ENCODE results near the gene OTOP3. TPM values are rescaled to one million over a fixed set of nuclear protein-coding genes. Genes with fewer than 3 reads are reported as not detected.
A peak's percentile ranks its signal among the peaks of the same experiment; 100 is the strongest.

The OTOP3 gene
- total RNA-seq, 1 experiment from 2014 or later, result not detected

DNA sequence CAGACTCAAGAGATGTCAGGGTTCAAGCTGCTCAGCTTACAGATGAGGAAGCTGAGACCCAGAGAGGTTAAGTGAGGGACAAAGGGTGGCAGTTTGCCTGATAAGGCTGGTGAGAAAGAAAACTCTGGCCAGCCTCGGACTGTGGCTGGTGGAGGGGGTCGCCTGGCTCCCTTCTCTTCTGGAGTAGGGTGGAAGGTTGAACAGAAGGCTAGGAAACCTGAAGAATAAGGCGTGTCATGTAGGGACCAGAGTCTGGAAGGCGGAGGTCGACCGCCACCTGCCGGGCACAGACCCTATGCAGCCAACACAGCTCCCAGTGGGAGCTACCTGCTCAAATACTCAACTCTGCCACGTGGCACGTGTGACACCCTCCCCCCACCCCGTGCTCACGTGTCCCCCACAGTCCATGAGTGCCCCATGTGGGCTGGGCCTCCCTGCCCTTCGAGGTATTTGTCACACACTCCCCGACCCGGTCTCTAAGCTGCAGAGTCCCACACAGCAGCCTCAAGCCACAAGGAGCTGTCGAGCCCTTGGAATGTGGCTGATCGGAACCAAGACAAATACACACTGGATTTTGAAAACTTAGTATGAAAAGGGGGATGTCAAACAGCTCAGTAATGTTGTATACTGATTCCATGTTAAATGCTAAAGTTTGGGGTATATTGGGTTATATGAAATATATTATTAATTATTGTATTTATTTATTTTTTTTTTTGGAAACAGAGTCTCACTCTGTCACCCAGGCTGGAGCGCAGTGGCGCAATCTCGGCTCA, 25.1 kb downstream of the OTOP3 start (continued):
- TF ChIP-seq ETV6 (CRISPR knock-in tag; IDR thresholded peaks at IDR 0.05), result 0 out of 2 replicates have a peak, but pooled peaks have one; percentile 46
- TF ChIP-seq OVOL2 (CRISPR knock-in tag; IDR thresholded peaks at IDR 0.05; ENCODE audit: borderline replicate concordance), result no peak
- TF ChIP-seq, protein P1, sequence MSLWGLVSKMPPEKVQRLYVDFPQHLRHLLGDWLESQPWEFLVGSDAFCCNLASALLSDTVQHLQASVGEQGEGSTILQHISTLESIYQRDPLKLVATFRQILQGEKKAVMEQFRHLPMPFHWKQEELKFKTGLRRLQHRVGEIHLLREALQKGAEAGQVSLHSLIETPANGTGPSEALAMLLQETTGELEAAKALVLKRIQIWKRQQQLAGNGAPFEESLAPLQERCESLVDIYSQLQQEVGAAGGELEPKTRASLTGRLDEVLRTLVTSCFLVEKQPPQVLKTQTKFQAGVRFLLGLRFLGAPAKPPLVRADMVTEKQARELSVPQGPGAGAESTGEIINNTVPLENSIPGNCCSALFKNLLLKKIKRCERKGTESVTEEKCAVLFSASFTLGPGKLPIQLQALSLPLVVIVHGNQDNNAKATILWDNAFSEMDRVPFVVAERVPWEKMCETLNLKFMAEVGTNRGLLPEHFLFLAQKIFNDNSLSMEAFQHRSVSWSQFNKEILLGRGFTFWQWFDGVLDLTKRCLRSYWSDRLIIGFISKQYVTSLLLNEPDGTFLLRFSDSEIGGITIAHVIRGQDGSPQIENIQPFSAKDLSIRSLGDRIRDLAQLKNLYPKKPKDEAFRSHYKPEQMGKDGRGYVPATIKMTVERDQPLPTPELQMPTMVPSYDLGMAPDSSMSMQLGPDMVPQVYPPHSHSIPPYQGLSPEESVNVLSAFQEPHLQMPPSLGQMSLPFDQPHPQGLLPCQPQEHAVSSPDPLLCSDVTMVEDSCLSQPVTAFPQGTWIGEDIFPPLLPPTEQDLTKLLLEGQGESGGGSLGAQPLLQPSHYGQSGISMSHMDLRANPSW (CRISPR knock-in tag; conservative IDR thresholded peaks at IDR 0.05; ENCODE audit: low read depth), result no peak
- no peak for TF ChIP-seq ZNF416 (CRISPR knock-in tag; IDR thresholded peaks at IDR 0.05)
- TF ChIP-seq, protein P2, sequence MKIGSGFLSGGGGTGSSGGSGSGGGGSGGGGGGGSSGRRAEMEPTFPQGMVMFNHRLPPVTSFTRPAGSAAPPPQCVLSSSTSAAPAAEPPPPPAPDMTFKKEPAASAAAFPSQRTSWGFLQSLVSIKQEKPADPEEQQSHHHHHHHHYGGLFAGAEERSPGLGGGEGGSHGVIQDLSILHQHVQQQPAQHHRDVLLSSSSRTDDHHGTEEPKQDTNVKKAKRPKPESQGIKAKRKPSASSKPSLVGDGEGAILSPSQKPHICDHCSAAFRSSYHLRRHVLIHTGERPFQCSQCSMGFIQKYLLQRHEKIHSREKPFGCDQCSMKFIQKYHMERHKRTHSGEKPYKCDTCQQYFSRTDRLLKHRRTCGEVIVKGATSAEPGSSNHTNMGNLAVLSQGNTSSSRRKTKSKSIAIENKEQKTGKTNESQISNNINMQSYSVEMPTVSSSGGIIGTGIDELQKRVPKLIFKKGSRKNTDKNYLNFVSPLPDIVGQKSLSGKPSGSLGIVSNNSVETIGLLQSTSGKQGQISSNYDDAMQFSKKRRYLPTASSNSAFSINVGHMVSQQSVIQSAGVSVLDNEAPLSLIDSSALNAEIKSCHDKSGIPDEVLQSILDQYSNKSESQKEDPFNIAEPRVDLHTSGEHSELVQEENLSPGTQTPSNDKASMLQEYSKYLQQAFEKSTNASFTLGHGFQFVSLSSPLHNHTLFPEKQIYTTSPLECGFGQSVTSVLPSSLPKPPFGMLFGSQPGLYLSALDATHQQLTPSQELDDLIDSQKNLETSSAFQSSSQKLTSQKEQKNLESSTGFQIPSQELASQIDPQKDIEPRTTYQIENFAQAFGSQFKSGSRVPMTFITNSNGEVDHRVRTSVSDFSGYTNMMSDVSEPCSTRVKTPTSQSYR (CRISPR knock-in tag; IDR thresholded peaks at IDR 0.05), result no peak
- TF ChIP-seq, protein P3, sequence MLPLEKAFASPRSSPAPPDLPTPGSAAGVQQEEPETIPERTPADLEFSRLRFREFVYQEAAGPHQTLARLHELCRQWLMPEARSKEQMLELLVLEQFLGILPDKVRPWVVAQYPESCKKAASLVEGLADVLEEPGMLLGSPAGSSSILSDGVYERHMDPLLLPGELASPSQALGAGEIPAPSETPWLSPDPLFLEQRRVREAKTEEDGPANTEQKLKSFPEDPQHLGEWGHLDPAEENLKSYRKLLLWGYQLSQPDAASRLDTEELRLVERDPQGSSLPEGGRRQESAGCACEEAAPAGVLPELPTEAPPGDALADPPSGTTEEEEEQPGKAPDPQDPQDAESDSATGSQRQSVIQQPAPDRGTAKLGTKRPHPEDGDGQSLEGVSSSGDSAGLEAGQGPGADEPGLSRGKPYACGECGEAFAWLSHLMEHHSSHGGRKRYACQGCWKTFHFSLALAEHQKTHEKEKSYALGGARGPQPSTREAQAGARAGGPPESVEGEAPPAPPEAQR (CRISPR knock-in tag; IDR thresholded peaks at IDR 0.05), result no peak
- no peak for TF ChIP-seq ZNF121 (CRISPR knock-in tag; IDR thresholded peaks at IDR 0.05)
- TF ChIP-seq, protein P4, sequence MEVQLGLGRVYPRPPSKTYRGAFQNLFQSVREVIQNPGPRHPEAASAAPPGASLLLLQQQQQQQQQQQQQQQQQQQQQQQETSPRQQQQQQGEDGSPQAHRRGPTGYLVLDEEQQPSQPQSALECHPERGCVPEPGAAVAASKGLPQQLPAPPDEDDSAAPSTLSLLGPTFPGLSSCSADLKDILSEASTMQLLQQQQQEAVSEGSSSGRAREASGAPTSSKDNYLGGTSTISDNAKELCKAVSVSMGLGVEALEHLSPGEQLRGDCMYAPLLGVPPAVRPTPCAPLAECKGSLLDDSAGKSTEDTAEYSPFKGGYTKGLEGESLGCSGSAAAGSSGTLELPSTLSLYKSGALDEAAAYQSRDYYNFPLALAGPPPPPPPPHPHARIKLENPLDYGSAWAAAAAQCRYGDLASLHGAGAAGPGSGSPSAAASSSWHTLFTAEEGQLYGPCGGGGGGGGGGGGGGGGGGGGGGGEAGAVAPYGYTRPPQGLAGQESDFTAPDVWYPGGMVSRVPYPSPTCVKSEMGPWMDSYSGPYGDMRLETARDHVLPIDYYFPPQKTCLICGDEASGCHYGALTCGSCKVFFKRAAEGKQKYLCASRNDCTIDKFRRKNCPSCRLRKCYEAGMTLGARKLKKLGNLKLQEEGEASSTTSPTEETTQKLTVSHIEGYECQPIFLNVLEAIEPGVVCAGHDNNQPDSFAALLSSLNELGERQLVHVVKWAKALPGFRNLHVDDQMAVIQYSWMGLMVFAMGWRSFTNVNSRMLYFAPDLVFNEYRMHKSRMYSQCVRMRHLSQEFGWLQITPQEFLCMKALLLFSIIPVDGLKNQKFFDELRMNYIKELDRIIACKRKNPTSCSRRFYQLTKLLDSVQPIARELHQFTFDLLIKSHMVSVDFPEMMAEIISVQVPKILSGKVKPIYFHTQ (CRISPR knock-in tag; IDR thresholded peaks at IDR 0.05), result no peak
- TF ChIP-seq FOXK1 (CRISPR knock-in tag; IDR thresholded peaks at IDR 0.05), result no peak
- no peak for TF ChIP-seq HMGA2 (CRISPR knock-in tag; IDR thresholded peaks at IDR 0.05)
- TF ChIP-seq, protein P5, sequence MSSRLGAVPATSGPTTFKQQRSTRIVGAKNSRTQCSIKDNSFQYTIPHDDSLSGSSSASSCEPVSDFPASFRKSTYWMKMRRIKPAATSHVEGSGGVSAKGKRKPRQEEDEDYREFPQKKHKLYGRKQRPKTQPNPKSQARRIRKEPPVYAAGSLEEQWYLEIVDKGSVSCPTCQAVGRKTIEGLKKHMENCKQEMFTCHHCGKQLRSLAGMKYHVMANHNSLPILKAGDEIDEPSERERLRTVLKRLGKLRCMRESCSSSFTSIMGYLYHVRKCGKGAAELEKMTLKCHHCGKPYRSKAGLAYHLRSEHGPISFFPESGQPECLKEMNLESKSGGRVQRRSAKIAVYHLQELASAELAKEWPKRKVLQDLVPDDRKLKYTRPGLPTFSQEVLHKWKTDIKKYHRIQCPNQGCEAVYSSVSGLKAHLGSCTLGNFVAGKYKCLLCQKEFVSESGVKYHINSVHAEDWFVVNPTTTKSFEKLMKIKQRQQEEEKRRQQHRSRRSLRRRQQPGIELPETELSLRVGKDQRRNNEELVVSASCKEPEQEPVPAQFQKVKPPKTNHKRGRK (CRISPR knock-in tag; IDR thresholded peaks at IDR 0.05; ENCODE audit: borderline replicate concordance), result no peak
- no peak for TF ChIP-seq ZNF423 (CRISPR knock-in tag; IDR thresholded peaks at IDR 0.05)
- no peak for TF ChIP-seq SOX15 (CRISPR knock-in tag; IDR thresholded peaks at IDR 0.05)
- no peak for TF ChIP-seq NR1H2 (CRISPR knock-in tag; IDR thresholded peaks at IDR 0.05)
- peak; percentile 74; the same call in 1 of the 2 replicates for TF ChIP-seq FOXP1 (CRISPR knock-in tag; IDR thresholded peaks at IDR 0.05; ENCODE audit: borderline replicate concordance)
- TF ChIP-seq JAZF1 (CRISPR knock-in tag; IDR thresholded peaks at IDR 0.05), result no peak
- TF ChIP-seq CREB1 (CRISPR knock-in tag; IDR thresholded peaks at IDR 0.05), result 0 out of 2 replicates have a peak, but pooled peaks have one; percentile 40
- TF ChIP-seq ELF4 (CRISPR knock-in tag; IDR thresholded peaks at IDR 0.05; ENCODE audit: low read depth), result no peak
- no peak for TF ChIP-seq ZNF219 (CRISPR knock-in tag; IDR thresholded peaks at IDR 0.05; ENCODE audit: borderline replicate concordance)
- TF ChIP-seq GTF2I (CRISPR knock-in tag; conservative IDR thresholded peaks at IDR 0.05), result no peak
- TF ChIP-seq, protein P6, sequence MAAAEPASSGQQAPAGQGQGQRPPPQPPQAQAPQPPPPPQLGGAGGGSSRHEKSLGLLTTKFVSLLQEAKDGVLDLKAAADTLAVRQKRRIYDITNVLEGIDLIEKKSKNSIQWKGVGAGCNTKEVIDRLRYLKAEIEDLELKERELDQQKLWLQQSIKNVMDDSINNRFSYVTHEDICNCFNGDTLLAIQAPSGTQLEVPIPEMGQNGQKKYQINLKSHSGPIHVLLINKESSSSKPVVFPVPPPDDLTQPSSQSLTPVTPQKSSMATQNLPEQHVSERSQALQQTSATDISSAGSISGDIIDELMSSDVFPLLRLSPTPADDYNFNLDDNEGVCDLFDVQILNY (CRISPR knock-in tag; IDR thresholded peaks at IDR 0.05), result no peak
- TF ChIP-seq, protein P7, sequence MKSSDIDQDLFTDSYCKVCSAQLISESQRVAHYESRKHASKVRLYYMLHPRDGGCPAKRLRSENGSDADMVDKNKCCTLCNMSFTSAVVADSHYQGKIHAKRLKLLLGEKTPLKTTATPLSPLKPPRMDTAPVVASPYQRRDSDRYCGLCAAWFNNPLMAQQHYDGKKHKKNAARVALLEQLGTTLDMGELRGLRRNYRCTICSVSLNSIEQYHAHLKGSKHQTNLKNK (CRISPR knock-in tag; IDR thresholded peaks at IDR 0.05), result no peak
- no peak for TF ChIP-seq ESRRA (CRISPR knock-in tag; IDR thresholded peaks at IDR 0.05; ENCODE audit: borderline replicate concordance)
- no peak for TF ChIP-seq JUN (CRISPR knock-in tag; IDR thresholded peaks at IDR 0.05)
- TF ChIP-seq, protein P8, sequence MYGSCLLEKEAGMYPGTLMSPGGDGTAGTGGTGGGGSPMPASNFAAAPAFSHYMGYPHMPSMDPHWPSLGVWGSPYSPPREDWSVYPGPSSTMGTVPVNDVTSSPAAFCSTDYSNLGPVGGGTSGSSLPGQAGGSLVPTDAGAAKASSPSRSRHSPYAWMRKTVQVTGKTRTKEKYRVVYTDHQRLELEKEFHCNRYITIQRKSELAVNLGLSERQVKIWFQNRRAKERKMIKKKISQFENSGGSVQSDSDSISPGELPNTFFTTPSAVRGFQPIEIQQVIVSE (CRISPR knock-in tag; IDR thresholded peaks at IDR 0.05; ENCODE audit: borderline replicate concordance), result no peak
- TF ChIP-seq PRRX2 (CRISPR knock-in tag; IDR thresholded peaks at IDR 0.05), result no peak
